B cell (primary cell): ENCODE measurements around the gene BAMBI. TPM values are rescaled to one million over a fixed set of nuclear protein-coding genes. Genes with fewer than 3 reads are reported as not detected.
A peak's percentile ranks its signal among the peaks of the same experiment; 100 is the strongest.

Experiments used
- ATAC-seq: fragments of 200-7000 bp; cut with Tn5 transposase; one replicate; pipeline ENCODE4 v1.10.0; 2021; ENCODE audit warnings: low read depth, mild to moderate bottlenecking, moderate number of reproducible peaks, moderate library complexity
- CTCF ChIA-PET: fragments of 350-600 bp; sonication (Branson Sonifier 250); formaldehyde crosslinking; loops from one replicate; lab custom pipeline; 2021; ENCODE audit warnings: antibody characterized with exemption, inconsistent platforms; lab: Charles Lee
- POLR2A ChIA-PET: fragments of 350-600 bp; sonication (Branson Sonifier 250); formaldehyde crosslinking; loops from one replicate; lab custom pipeline; 2021; ENCODE audit warnings: antibody characterized with exemption; lab: Charles Lee
- DNase-seq: peaks from one replicate; pipeline ENCODE4 v3.0.0; 2013
- H2AFZ ChIP-seq: 2 replicates; pipeline ENCODE4 v1.6.1; 2012; ENCODE audit warnings: mild to moderate bottlenecking, low read depth, low read length; ENCODE audit not compliant: insufficient read depth, poor library complexity, severe bottlenecking
- H3K27ac ChIP-seq, 2 donors: 1 replicate in 1 of 2; 2 replicates in 1 of 2; pipeline ENCODE4 v1.5.1; 2012 to 2013; ENCODE audit warnings: low read length in 2 of 2, mild to moderate bottlenecking in 2 of 2, moderate library complexity in 1 of 2
- H3K27me3 ChIP-seq, 4 experiments: fragments of 200-600 bp in 1 of 4; sonication (generic) in 1 of 4; replicated peaks in 1 of 4; 1 replicate in 2 of 4; 2 replicates in 2 of 4; pipeline versions ENCODE4 v1.6.1 to v1.7.0; 2013 to 2016; ENCODE audit warnings: low read length in 3 of 4, mild to moderate bottlenecking in 2 of 4, mixed read lengths in 1 of 4, moderate library complexity in 1 of 4; ENCODE audit not compliant: insufficient read depth in 4 of 4, control insufficient read depth in 3 of 4; ENCODE audit errors: control extremely low read depth in 1 of 4
- H3K36me3 ChIP-seq, 2 experiments: replicated peaks in 1 of 2; 1 replicate in 1 of 2; 2 replicates in 1 of 2; pipeline versions ENCODE4 v1.6.1 to v1.7.1; 2013; ENCODE audit warnings: low read length in 1 of 2; ENCODE audit not compliant: insufficient read depth in 2 of 2, control insufficient read depth in 1 of 2; ENCODE audit errors: control extremely low read depth in 1 of 2, extremely low read depth in 1 of 2
- H3K4me1 ChIP-seq, 2 donors: fragments of 200-600 bp in 1 of 2; sonication (generic) in 1 of 2; 1 replicate in 1 of 2; 2 replicates in 1 of 2; pipeline versions ENCODE4 v1.5.1 to v1.6.1; 2013 to 2017; ENCODE audit warnings: low read length in 2 of 2; ENCODE audit not compliant: control insufficient read depth in 2 of 2, insufficient read depth in 2 of 2
- H3K4me2 ChIP-seq: replicated peaks from 2 replicates; pipeline ENCODE3; 2012; ENCODE audit warnings: mild to moderate bottlenecking, low read depth, low read length; ENCODE audit not compliant: poor library complexity, severe bottlenecking
- H3K4me3 ChIP-seq, 5 experiments: fragments of 200-600 bp in 1 of 5; sonication (generic) in 1 of 5; 1 replicate in 3 of 5; 2 replicates in 2 of 5; pipeline versions ENCODE4 v1.5.1 to v1.7.0; 2011 to 2016; ENCODE audit warnings: low read length in 4 of 5, mild to moderate bottlenecking in 4 of 5, low read depth in 2 of 5, control low read depth in 1 of 5, moderate library complexity in 1 of 5; ENCODE audit not compliant: insufficient read depth in 1 of 5; ENCODE audit errors: control extremely low read depth in 1 of 5, extremely low read depth in 1 of 5
- H3K79me2 ChIP-seq: fragments of 200-600 bp; sonication (generic); one replicate; pipeline ENCODE4 v1.6.0; 2016; ENCODE audit warnings: low read length; ENCODE audit not compliant: control insufficient read depth, insufficient read depth
- H3K9ac ChIP-seq: fragments of 200-600 bp; sonication (generic); 2 replicates; pipeline ENCODE4 v1.6.1; 2017; ENCODE audit warnings: mild to moderate bottlenecking, low read length, moderate library complexity
- H3K9me3 ChIP-seq, 3 donors: one replicate each; pipeline versions ENCODE4 v1.6.1 to v1.7.1; 2013; ENCODE audit warnings: low read length in 2 of 3; ENCODE audit not compliant: control insufficient read depth in 2 of 3, insufficient read depth in 1 of 3; ENCODE audit errors: control extremely low read depth in 1 of 3
- H4K20me1 ChIP-seq: 2 replicates; pipeline ENCODE4 v1.6.0; 2012; ENCODE audit warnings: mild to moderate bottlenecking, low read length; ENCODE audit not compliant: insufficient read depth, control insufficient read depth, poor library complexity, severe bottlenecking
- H3K27ac Mint-ChIP-seq: one replicate; pipeline ENCODE4 v1.8.0; 2021; ENCODE audit warnings: mixed read lengths
- H3K27me3 Mint-ChIP-seq: one replicate; pipeline ENCODE4 v1.8.0; 2021; ENCODE audit warnings: mixed read lengths
- H3K4me1 Mint-ChIP-seq: one replicate; pipeline ENCODE4 v1.8.0; 2021; ENCODE audit warnings: mixed read lengths
- H3K4me3 Mint-ChIP-seq: one replicate; pipeline ENCODE4 v1.8.0; 2021; ENCODE audit warnings: mixed read lengths
- H3K9me3 Mint-ChIP-seq: one replicate; pipeline ENCODE4 v1.8.0; 2022; ENCODE audit warnings: mixed read lengths; ENCODE audit not compliant: insufficient read depth
- CTCF ChIP-seq: fragments of 200-600 bp; IDR thresholded peaks from one replicate; pipeline ENCODE4 v1.8.0; 2022; ENCODE audit warnings: antibody characterized with exemption, mild to moderate bottlenecking
- EZH2 ChIP-seq: IDR thresholded peaks from 2 replicates; pipeline ENCODE4 v1.6.1; 2012; ENCODE audit warnings: borderline replicate concordance, low read depth, mild to moderate bottlenecking, moderate library complexity, low read length; ENCODE audit not compliant: insufficient read depth, poor library complexity, severe bottlenecking
- whole genome bisulfite sequencing: methylation state at CpG from one replicate; pipeline ENCODE4 v1.1.5; 2013; ENCODE audit warnings: missing lambda C conversion rate; ENCODE audit not compliant: insufficient coverage; 5-methylcytosine and 5-hydroxymethylcytosine counted together
- intact Hi-C: fragments of 100-400 bp; cut with micrococcal nuclease; formaldehyde crosslinking; loops from one replicate; pipeline ENCODE4 v1.10.0; 2022
- polyA plus RNA-seq: library from polyadenylated mRNA; depleted of rRNA; stranded (reverse); fragments of >200 nt; gene quantifications from 2 replicates; pipeline ENCODE4 v1.2.3, GENCODE V29; 2012
- total RNA-seq, 2 donors: library from RNA; stranded (reverse); fragments of 120-200 nt in 1 of 2; gene quantifications; 1 replicate in 1 of 2; 2 replicates in 1 of 2; pipeline versions ENCODE4 v1.2.3 to v1.2.4, GENCODE V29; 2013 to 2022

The BAMBI gene
- total and polyA plus RNA-seq, 2 donors (not counting 1 experiment from before 2014, with no cell fraction given) = 0.84 to 1.9 TPM

- POLR2A ChIA-PET = no interaction called here
- H3K27me3 ChIP-seq = peaks cover 0 to 58% (median 37%) of the 10 kb centered on the region in 4 experiments
- WGBS = 76% methylated on average over 11 of the region's 21 CpGs
- no peak overlapping the region for H3K27ac ChIP-seq
- TF ChIP-seq CTCF = no peak
- no peak for TF ChIP-seq EZH2
- peaks cover 0 to 5% (median 0%) of the 10 kb centered on the region in 3 donors for H3K9me3 ChIP-seq
- peak overlapping the region in 1 of 5 experiments; percentile 40 for H3K4me3 ChIP-seq
- CTCF ChIA-PET = interaction anchor here (0.7 to 1.1 kb wide), 2 partner anchors 13 to 778 kb away, joined by 3 read pairs; no protein-coding TSS in a partner anchor
- Mint-ChIP-seq H3K9me3 (no peaks in the 10 kb centered on the region), H3K27me3 (peaks cover 78% of the 10 kb centered on the region), H3K27ac (no peak overlapping the region), H3K4me3 (peak overlapping the region; percentile 58), H3K4me1 (peaks cover 9% of the 10 kb centered on the region)
- DNase-seq (no peak), ATAC-seq (no peak)
- intact Hi-C loops = loop anchor here (10.0 kb wide), 1 partner anchor 365 kb away; the partner anchor contains the start of gene MPP7
- H3K4me1 ChIP-seq = peaks cover 14 to 17% of the 10 kb centered on the region in 2 donors
- H3K4me2 ChIP-seq = peak overlapping the region; percentile 73
- H4K20me1 ChIP-seq = no peaks in the 10 kb centered on the region
- peak overlapping the region; percentile 66 for H2AFZ ChIP-seq
- no peak overlapping the region for H3K9ac ChIP-seq
- no peaks in the 10 kb centered on the region for H3K79me2 ChIP-seq
- no peaks in the 10 kb centered on the region for H3K36me3 ChIP-seq
These were observed 7.8 kb upstream of the BAMBI start for GRCh38 chr10:28669227-28670173.

GRCh38 chr10:28674782-28675181, 2.5 kb upstream of the BAMBI start:
- 96% methylated on average over 3 of the region's 3 CpGs for WGBS

More at GRCh38 chr10:28674782-28675181, 2.5 kb upstream of the BAMBI start:
- Histone ChIP-seq H3K9me3 (peaks cover 0 to 4% (median 0%) of the 10 kb centered on the region in 3 donors), H3K27ac (no peak overlapping the region), H3K36me3 (no peaks in the 10 kb centered on the region), H3K4me3 (no peak overlapping the region), H4K20me1 (no peaks in the 10 kb centered on the region), H2AFZ (no peak overlapping the region), H3K27me3 (peaks cover 3 to 68% (median 41%) of the 10 kb centered on the region in 4 experiments), H3K79me2 (no peaks in the 10 kb centered on the region), H3K4me2 (no peak overlapping the region), H3K9ac (no peak overlapping the region), H3K4me1 (peaks cover 29 to 30% of the 10 kb centered on the region in 2 donors)
- Mint-ChIP-seq H3K4me3 (no peak overlapping the region), H3K4me1 (peaks cover 25% of the 10 kb centered on the region), H3K9me3 (no peaks in the 10 kb centered on the region), H3K27ac (no peak overlapping the region), H3K27me3 (peaks cover 66% of the 10 kb centered on the region)
- TF ChIP-seq EZH2 = no peak
- TF ChIP-seq CTCF = no peak
- ChIA-PET POLR2A (no interaction called here), CTCF (no interaction called here)
- ATAC-seq (no peak), DNase-seq (no peak)
- intact Hi-C loops = loop anchor here (5.0 to 10.0 kb wide), 2 partner anchors 318 to 370 kb away; partner anchors contain the start of gene MPP7
